Vagina (tissue), 2 donors: ENCODE measurements around the gene TRIM66.

Experiments
- CTCF ChIP-seq, 3 experiments: fragments of 450-650 bp in 2 of 3; fragments of 200-600 bp in 1 of 3; sonication (generic) in 1 of 3; IDR thresholded peaks; one replicate each; pipeline ENCODE4 v1.5.1; 2017 to 2019; ENCODE audit warnings: antibody characterized with exemption in 3 of 3, mild to moderate bottlenecking in 2 of 3, moderate library complexity in 2 of 3
- POLR2A ChIP-seq, 2 donors: fragments of 450-650 bp; IDR thresholded peaks; one replicate each; pipeline ENCODE4 v1.6.1; 2017; ENCODE audit warnings: antibody characterized with exemption in 2 of 2, mild to moderate bottlenecking in 2 of 2, moderate library complexity in 2 of 2
- POLR2AphosphoS5 ChIP-seq, 2 donors: sonication (generic); formaldehyde crosslinking; IDR thresholded peaks; one replicate each; pipeline ENCODE4 v1.9.0; 2017; ENCODE audit warnings: antibody characterized with exemption in 2 of 2, mild to moderate bottlenecking in 2 of 2, low read depth in 1 of 2; ENCODE audit not compliant: insufficient read depth in 1 of 2

DNA sequence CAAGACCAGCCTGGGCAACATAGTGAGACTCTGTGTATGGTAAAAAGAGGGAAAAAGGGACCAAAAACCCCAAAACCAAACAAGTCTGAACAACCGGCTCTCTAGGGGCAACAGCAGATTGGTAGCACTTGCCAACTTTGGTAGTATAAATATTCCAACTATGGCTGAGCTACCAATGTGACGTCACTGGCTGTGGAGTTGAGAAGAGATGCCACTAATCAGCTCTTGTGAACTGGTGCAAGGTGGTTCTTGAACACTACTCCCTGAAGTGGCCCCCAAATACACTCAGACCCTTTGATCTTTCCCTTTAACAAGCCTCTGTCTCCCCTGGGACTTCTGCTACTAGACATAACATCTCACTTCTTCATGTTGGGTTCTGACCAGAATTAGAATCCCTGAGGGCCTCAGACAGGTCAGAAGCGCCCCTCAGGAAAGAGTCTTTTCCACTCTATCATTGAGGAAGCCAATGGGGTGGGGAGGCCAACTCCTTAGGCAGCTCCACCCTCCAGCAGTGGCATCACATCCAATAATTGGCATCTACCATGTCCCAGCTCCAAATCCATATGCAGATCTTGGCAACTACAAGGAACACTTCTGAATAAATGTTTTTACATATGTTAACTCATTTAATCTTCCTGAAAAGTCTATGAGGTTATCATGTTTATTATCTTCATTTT lies 49.3 kb upstream of the TRIM66 start:
- no peak for TF ChIP-seq CTCF (IDR thresholded peaks at IDR 0.05)
- TF ChIP-seq POLR2A (IDR thresholded peaks at IDR 0.05), result no peak
- no peak for TF ChIP-seq POLR2AphosphoS5 (IDR thresholded peaks at IDR 0.05; ENCODE audit: insufficient read depth in 1 of 2, low read depth in 1 of 2)
